ENCODE measurements around the gene TRIOBP. TPM values are rescaled to one million over a fixed set of nuclear protein-coding genes. Genes with fewer than 3 reads are reported as not detected.

The TRIOBP gene
- total RNA-seq, 1 donor from 2014 or later = 49.5 TPM

DNA sequence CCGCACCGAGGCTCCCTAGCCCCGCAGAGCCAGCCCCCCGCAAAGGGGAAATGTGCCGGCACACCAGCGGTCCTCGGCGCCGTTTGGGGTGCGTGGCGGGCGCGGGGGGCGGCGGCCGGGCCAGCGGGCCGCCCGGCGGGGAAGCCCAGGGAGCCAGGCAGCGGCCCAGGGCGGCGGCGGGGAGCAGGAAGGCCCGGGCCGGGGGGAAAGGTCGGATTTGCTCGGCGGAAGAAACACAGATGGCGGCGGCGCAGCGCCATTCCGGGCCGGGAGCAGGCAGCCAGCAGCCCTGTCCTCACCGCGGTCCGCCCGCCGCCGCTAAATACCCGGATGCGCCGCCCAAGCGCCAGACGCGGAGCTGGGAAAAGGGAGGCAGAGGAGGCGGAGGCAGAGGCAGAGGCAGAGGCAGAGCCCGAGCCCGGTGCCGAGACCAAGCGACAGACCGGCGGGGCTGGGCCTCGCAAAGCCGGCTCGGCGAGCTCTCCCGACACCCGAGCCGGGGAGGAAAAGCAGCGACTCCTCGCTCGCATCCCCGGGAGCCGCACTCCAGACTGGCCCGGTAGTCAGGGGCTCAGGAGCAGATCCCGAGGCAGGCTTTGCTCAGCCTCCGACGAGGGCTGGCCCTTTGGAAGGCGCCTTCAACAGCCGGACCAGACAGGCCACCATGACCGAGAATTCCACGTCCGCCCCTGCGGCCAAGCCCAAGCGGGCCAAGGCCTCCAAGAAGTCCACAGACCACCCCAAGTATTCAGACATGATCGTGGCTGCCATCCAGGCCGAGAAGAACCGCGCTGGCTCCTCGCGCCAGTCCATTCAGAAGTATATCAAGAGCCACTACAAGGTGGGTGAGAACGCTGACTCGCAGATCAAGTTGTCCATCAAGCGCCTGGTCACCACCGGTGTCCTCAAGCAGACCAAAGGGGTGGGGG lies 108.3 kb downstream of the TRIOBP start:
- H3K9me3 Mint-ChIP-seq (ENCODE audit: low read depth) = no peaks in the 10 kb centered on the region
- peak overlapping the region; percentile 94 for H3K27ac Mint-ChIP-seq (ENCODE audit: unreplicated experiment)
- TF ChIP-seq, protein P1, sequence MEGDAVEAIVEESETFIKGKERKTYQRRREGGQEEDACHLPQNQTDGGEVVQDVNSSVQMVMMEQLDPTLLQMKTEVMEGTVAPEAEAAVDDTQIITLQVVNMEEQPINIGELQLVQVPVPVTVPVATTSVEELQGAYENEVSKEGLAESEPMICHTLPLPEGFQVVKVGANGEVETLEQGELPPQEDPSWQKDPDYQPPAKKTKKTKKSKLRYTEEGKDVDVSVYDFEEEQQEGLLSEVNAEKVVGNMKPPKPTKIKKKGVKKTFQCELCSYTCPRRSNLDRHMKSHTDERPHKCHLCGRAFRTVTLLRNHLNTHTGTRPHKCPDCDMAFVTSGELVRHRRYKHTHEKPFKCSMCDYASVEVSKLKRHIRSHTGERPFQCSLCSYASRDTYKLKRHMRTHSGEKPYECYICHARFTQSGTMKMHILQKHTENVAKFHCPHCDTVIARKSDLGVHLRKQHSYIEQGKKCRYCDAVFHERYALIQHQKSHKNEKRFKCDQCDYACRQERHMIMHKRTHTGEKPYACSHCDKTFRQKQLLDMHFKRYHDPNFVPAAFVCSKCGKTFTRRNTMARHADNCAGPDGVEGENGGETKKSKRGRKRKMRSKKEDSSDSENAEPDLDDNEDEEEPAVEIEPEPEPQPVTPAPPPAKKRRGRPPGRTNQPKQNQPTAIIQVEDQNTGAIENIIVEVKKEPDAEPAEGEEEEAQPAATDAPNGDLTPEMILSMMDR (IDR thresholded peaks at IDR 0.05) = no peak
- H3K36me3 Mint-ChIP-seq (ENCODE audit: low read depth) = no peaks in the 10 kb centered on the region
- H3K4me1 Mint-ChIP-seq (ENCODE audit: low read depth) = peaks cover 50% of the 10 kb centered on the region
- no peaks in the 10 kb centered on the region for H3K27me3 Mint-ChIP-seq (ENCODE audit: low read depth)
- DNase-seq (ENCODE audit: low spot score) = no peak
- peak overlapping the region; percentile 83 for H3K4me3 Mint-ChIP-seq (ENCODE audit: unreplicated experiment)

DNA sequence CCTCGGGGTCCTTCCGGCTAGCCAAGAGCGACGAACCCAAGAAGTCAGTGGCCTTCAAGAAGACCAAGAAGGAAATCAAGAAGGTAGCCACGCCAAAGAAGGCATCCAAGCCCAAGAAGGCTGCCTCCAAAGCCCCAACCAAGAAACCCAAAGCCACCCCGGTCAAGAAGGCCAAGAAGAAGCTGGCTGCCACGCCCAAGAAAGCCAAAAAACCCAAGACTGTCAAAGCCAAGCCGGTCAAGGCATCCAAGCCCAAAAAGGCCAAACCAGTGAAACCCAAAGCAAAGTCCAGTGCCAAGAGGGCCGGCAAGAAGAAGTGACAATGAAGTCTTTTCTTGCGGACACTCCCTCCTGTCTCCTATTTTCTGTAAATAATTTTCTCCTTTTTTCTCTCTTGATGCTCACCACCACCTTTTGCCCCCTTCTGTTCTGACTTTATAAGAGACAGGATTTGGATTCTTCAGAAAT lies 109.0 kb downstream of the TRIOBP start:
- TF ChIP-seq, protein P1 (IDR thresholded peaks at IDR 0.05) = no peak
- Mint-ChIP-seq H3K9me3 (ENCODE audit: low read depth) (no peaks in the 10 kb centered on the region), H3K4me1 (ENCODE audit: low read depth) (peaks cover 50% of the 10 kb centered on the region), H3K4me3 (ENCODE audit: unreplicated experiment) (peak overlapping the region; percentile 83), H3K36me3 (ENCODE audit: low read depth) (no peaks in the 10 kb centered on the region), H3K27me3 (ENCODE audit: low read depth) (no peaks in the 10 kb centered on the region), H3K27ac (ENCODE audit: unreplicated experiment) (peak overlapping the region; percentile 94)
- no peak for DNase-seq (ENCODE audit: low spot score)

DNA sequence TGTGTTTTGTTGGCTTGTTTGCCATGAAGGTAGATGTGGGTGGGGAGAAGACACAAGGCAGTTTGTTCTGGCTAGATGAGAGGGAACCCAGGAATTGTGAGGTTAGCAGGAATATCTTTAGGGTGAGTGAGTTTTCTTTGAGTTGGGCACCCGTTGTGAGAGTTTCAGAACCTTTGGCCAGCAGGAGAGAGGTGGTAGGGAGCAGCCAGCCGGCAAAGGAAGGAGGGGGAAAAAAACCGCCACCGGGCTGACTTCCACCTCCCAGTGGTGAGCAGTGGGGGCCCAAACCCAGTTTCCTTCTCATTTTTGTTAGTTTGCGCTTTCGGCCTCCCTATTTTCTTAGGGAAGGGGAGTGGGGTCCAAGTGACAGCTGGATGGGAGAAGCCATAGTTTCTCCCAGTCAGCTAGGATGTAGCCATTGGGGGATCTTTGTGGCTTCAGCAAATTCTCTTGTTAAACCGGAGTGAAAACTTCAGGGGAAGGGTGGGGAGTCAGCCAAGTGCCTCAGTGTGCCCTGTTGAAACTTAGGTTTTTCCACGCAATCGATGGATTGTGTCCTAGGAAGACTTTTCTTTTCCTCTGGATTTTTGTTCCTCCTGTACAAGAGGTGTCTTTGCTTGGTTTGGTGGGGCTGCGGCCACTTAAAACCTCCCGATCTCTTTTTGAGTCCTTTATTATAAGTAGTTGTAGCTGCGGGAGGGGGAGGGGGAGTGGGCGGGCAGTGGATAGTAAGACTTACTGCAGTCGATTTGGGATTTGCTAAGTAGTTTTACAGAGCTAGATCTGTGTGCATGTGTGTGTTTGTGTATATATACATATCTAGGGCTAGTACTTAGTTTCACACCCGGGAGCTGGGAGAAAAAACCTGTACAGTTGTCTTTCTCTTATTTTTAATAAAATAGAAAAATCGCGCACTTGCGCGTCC lies 109.8 kb downstream of the TRIOBP start:
- no peaks in the 10 kb centered on the region for H3K36me3 Mint-ChIP-seq (ENCODE audit: low read depth)
- peaks cover 50% of the 10 kb centered on the region for H3K4me1 Mint-ChIP-seq (ENCODE audit: low read depth)
- H3K4me3 Mint-ChIP-seq (ENCODE audit: unreplicated experiment) = peak overlapping the region; percentile 83
- peak overlapping the region; percentile 94 for H3K27ac Mint-ChIP-seq (ENCODE audit: unreplicated experiment)
- no peak for DNase-seq (ENCODE audit: low spot score)
- TF ChIP-seq, protein P1 (IDR thresholded peaks at IDR 0.05) = no peak
- H3K27me3 Mint-ChIP-seq (ENCODE audit: low read depth) = no peaks in the 10 kb centered on the region
- no peaks in the 10 kb centered on the region for H3K9me3 Mint-ChIP-seq (ENCODE audit: low read depth)

DNA sequence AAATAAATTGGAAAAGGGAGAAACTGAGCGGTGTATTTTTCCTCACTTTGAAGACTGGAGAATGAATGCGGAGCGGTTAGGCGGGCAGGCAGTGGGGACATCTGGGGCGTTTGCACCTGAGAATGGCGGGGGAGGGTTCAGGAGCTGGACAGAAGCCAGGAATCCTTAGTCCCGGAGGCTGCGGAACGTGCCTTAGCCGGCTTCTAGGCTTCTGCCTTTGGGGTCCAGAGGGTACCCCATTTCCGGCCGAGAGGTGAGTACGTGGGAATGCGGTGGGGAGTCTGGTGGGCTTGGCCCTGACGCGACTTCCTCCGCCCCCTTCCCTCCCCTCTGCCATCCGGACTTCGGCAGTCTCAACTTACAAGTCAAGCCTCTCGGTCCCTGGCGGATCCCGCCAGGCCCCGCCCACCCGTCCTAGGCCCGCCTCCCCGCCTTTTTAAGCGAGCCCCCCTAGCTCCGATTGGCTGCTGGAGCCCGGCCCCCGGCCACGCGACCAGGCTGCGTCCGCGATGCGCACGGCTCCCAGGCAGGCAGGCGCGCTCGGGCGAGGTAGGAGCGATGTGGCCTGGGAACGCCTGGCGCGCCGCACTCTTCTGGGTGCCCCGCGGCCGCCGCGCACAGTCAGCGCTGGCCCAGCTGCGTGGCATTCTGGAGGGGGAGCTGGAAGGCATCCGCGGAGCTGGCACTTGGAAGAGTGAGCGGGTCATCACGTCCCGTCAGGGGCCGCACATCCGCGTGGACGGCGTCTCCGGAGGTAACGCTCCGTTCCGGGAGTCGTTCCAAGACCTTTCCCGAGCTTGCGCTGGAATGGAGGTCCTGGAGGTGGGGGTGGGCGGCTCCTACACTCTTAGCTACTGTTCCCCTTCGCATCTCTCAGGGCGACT lies 110.8 kb downstream of the TRIOBP start, which contains the start of gene GCAT:
TSS of gene GCAT (plus strand) at position 525 of the 884 bp plus-strand sequence. CDS start at position 559, 34 bp downstream.
- Mint-ChIP-seq H3K4me1 (ENCODE audit: low read depth) (peaks cover 49% of the 10 kb centered on the region), H3K4me3 (ENCODE audit: unreplicated experiment) (peak within 1 kb of the TSS; percentile 83), H3K9me3 (ENCODE audit: low read depth) (no peaks in the 10 kb centered on the region), H3K27me3 (ENCODE audit: low read depth) (no peaks in the 10 kb centered on the region), H3K36me3 (ENCODE audit: low read depth) (no peaks in the 10 kb centered on the region), H3K27ac (ENCODE audit: unreplicated experiment) (peak within 1 kb of the TSS; percentile 94)
- TF ChIP-seq, protein P1 (IDR thresholded peaks at IDR 0.05) = no peak
- DNase-seq (ENCODE audit: low spot score) = no peak

Measured in chondrocyte (in vitro differentiated cells).